Astrocyte (in vitro differentiated cells and primary cell): Measurements from ENCODE around the gene NF2. TPM values are rescaled to one million over a fixed set of nuclear protein-coding genes. Genes with fewer than 3 reads are reported as not detected.

Experiments used
- DNase-seq: peaks from one replicate; pipeline ENCODE4 v3.0.0-alpha.2; 2010; ENCODE audit warnings: low read depth
- FAIRE-seq: peaks from 2 replicates; lab custom pipeline; 2011; peaks lifted over from hg19 to GRCh38; lab: Jason Lieb, UNC
- H2AFZ ChIP-seq: 2 replicates; pipeline ENCODE4 v1.6.0; 2012; ENCODE audit warnings: low read depth, low read length, inconsistent platforms
- H3K27ac ChIP-seq: 2 replicates; pipeline ENCODE4 v1.5.1; 2011; ENCODE audit warnings: low read depth, low read length, inconsistent platforms
- H3K27me3 ChIP-seq: 2 replicates; pipeline ENCODE4 v1.6.0; 2011; ENCODE audit warnings: low read length, inconsistent platforms; ENCODE audit not compliant: insufficient read depth
- H3K36me3 ChIP-seq: 2 replicates; pipeline ENCODE4 v1.5.1; 2011; ENCODE audit warnings: low read length, inconsistent platforms; ENCODE audit not compliant: insufficient read depth
- H3K4me1 ChIP-seq: 2 replicates; pipeline ENCODE4 v1.5.1; 2011; ENCODE audit warnings: low read length, inconsistent platforms; ENCODE audit not compliant: insufficient read depth
- H3K4me2 ChIP-seq: 2 replicates; pipeline ENCODE4 v1.6.0; 2012; ENCODE audit warnings: low read length, inconsistent platforms
- H3K4me3 ChIP-seq: 2 replicates; pipeline ENCODE4 v1.5.1; 2011; ENCODE audit warnings: low read depth, mild to moderate bottlenecking, low read length, inconsistent platforms; ENCODE audit not compliant: insufficient read depth
- H3K79me2 ChIP-seq: 2 replicates; pipeline ENCODE4 v1.6.0; 2012; ENCODE audit warnings: mild to moderate bottlenecking, low read length, inconsistent platforms; ENCODE audit not compliant: insufficient read depth
- H3K9ac ChIP-seq: 2 replicates; pipeline ENCODE4 v1.6.0; 2012; ENCODE audit warnings: mild to moderate bottlenecking, low read length, inconsistent platforms
- H3K9me3 ChIP-seq: 2 replicates; pipeline ENCODE4 v1.5.1; 2012; ENCODE audit warnings: low read depth, mild to moderate bottlenecking, low read length, inconsistent platforms; ENCODE audit not compliant: insufficient read depth
- H4K20me1 ChIP-seq: 2 replicates; pipeline ENCODE4 v1.6.0; 2012; ENCODE audit warnings: low read length, inconsistent platforms; ENCODE audit not compliant: insufficient read depth
- H3K27ac Mint-ChIP-seq: one replicate; pipeline ENCODE4 v1.8.0; 2021; ENCODE audit warnings: mild to moderate bottlenecking, mixed read lengths; ENCODE audit not compliant: unreplicated experiment
- H3K27me3 Mint-ChIP-seq: one replicate; pipeline ENCODE4 v1.8.0; 2021; ENCODE audit warnings: low read depth, mixed read lengths; ENCODE audit not compliant: unreplicated experiment
- H3K36me3 Mint-ChIP-seq: one replicate; pipeline ENCODE4 v1.8.0; 2021; ENCODE audit warnings: low read depth, mixed read lengths; ENCODE audit not compliant: unreplicated experiment
- H3K4me1 Mint-ChIP-seq: one replicate; pipeline ENCODE4 v1.8.0; 2021; ENCODE audit warnings: low read depth, mixed read lengths; ENCODE audit not compliant: unreplicated experiment
- H3K4me3 Mint-ChIP-seq: one replicate; pipeline ENCODE4 v1.8.0; 2021; ENCODE audit warnings: mild to moderate bottlenecking, moderate library complexity, mixed read lengths; ENCODE audit not compliant: unreplicated experiment
- H3K9me3 Mint-ChIP-seq: one replicate; pipeline ENCODE4 v1.8.0; 2021; ENCODE audit warnings: mild to moderate bottlenecking, mixed read lengths; ENCODE audit not compliant: unreplicated experiment
- EZH2 ChIP-seq: IDR thresholded peaks from 2 replicates; pipeline ENCODE4 v1.6.1; 2012; ENCODE audit warnings: mild to moderate bottlenecking, low read length, inconsistent platforms; ENCODE audit not compliant: insufficient read depth
- total RNA-seq: library from RNA; stranded (reverse); gene quantifications from 2 replicates; pipeline ENCODE4 v1.2.1, GENCODE V29; 2021
- TF ChIP-seq, protein P1 (sequence below): IDR thresholded peaks from 2 replicates; pipeline ENCODE4 v1.5.1; 2011; ENCODE audit warnings: low read depth, mild to moderate bottlenecking, inconsistent platforms, low read length, moderate library complexity; ENCODE audit not compliant: insufficient read depth

NF2 gene
- total RNA-seq, 1 donor from 2014 or later = 93.4 TPM

GRCh38 chr22:29635734-29636357, 32.4 kb downstream of the NF2 start:
- H3K4me1 ChIP-seq = peaks cover 40% of the 10 kb centered on the region
- H3K27me3 ChIP-seq = no peaks in the 10 kb centered on the region
- no peak overlapping the region for H3K27ac Mint-ChIP-seq
- H3K79me2 ChIP-seq = peaks cover 85% of the 10 kb centered on the region
- FAIRE-seq (no peak), DNase-seq (peak; percentile 56)
- H3K27ac ChIP-seq = no peak overlapping the region
- H3K4me3 Mint-ChIP-seq = no peak overlapping the region
- TF ChIP-seq, protein P1, sequence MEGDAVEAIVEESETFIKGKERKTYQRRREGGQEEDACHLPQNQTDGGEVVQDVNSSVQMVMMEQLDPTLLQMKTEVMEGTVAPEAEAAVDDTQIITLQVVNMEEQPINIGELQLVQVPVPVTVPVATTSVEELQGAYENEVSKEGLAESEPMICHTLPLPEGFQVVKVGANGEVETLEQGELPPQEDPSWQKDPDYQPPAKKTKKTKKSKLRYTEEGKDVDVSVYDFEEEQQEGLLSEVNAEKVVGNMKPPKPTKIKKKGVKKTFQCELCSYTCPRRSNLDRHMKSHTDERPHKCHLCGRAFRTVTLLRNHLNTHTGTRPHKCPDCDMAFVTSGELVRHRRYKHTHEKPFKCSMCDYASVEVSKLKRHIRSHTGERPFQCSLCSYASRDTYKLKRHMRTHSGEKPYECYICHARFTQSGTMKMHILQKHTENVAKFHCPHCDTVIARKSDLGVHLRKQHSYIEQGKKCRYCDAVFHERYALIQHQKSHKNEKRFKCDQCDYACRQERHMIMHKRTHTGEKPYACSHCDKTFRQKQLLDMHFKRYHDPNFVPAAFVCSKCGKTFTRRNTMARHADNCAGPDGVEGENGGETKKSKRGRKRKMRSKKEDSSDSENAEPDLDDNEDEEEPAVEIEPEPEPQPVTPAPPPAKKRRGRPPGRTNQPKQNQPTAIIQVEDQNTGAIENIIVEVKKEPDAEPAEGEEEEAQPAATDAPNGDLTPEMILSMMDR = peak; percentile 76
- no peak for TF ChIP-seq EZH2
- H3K4me3 ChIP-seq = no peak overlapping the region
- H3K9ac ChIP-seq = no peak overlapping the region
- H3K4me2 ChIP-seq = no peak overlapping the region
- peaks cover 11% of the 10 kb centered on the region for H3K4me1 Mint-ChIP-seq
- no peaks in the 10 kb centered on the region for H3K9me3 ChIP-seq
- H4K20me1 ChIP-seq = no peaks in the 10 kb centered on the region
- peaks cover 12% of the 10 kb centered on the region for H3K36me3 Mint-ChIP-seq
- no peaks in the 10 kb centered on the region for H3K9me3 Mint-ChIP-seq
- H2AFZ ChIP-seq = no peak overlapping the region
- H3K27me3 Mint-ChIP-seq = no peaks in the 10 kb centered on the region
- peaks cover 14% of the 10 kb centered on the region for H3K36me3 ChIP-seq

GRCh38 chr22:29636751-29637150, 33.3 kb downstream of the NF2 start:
- peak overlapping the region; percentile 3 for H3K9ac ChIP-seq
- H3K4me3 ChIP-seq = no peak overlapping the region
- DNase-seq = peak; percentile 39
- no peaks in the 10 kb centered on the region for H3K9me3 Mint-ChIP-seq
- H3K36me3 ChIP-seq = peaks cover 22% of the 10 kb centered on the region
- peaks cover 36% of the 10 kb centered on the region for H3K4me1 ChIP-seq
- no peaks in the 10 kb centered on the region for H4K20me1 ChIP-seq
- H3K27ac Mint-ChIP-seq = no peak overlapping the region
- peaks cover 84% of the 10 kb centered on the region for H3K79me2 ChIP-seq
- TF ChIP-seq, protein P1 = no peak
- no peak for TF ChIP-seq EZH2
- H3K36me3 Mint-ChIP-seq = peaks cover 15% of the 10 kb centered on the region
- no peak overlapping the region for H3K4me3 Mint-ChIP-seq
- no peaks in the 10 kb centered on the region for H3K27me3 ChIP-seq
- peak overlapping the region; percentile 3 for H3K4me2 ChIP-seq
- no peak for FAIRE-seq
- no peak overlapping the region for H2AFZ ChIP-seq
- H3K4me1 Mint-ChIP-seq = peaks cover 11% of the 10 kb centered on the region
- H3K9me3 ChIP-seq = no peaks in the 10 kb centered on the region
- no peaks in the 10 kb centered on the region for H3K27me3 Mint-ChIP-seq
- peak overlapping the region; percentile 9 for H3K27ac ChIP-seq

DNA sequence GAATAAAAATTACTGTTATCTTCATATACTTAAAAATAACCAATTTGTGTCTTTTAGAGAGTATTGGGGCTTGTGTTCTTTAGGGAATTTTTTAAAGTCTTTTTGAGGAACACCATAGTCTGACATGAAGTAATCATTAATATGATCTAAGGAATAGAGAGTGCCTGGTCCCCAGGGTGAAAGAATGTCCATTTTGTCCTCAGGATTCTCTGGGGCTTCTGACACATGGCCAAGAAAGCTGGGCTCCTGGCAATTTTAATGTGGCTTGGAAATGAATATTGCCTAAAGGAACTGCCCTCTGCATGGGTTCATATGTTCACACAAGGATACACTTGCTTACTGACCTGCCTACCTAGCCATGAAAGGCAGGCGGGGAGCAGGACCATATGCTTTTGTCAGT, 33.7 kb downstream of the NF2 start:
- no peak for DNase-seq
- no peak overlapping the region for H3K4me3 Mint-ChIP-seq
- H3K4me3 ChIP-seq = no peak overlapping the region

More for the DNA sequence above, 33.7 kb downstream of the NF2 start:
- Histone ChIP-seq H3K9ac (no peak overlapping the region), H3K79me2 (peaks cover 80% of the 10 kb centered on the region), H2AFZ (no peak overlapping the region), H3K9me3 (no peaks in the 10 kb centered on the region), H4K20me1 (no peaks in the 10 kb centered on the region), H3K4me2 (no peak overlapping the region), H3K27ac (peak overlapping the region; percentile 9), H3K4me1 (peaks cover 36% of the 10 kb centered on the region), H3K27me3 (no peaks in the 10 kb centered on the region), H3K36me3 (peaks cover 25% of the 10 kb centered on the region)
- no peaks in the 10 kb centered on the region for H3K9me3 Mint-ChIP-seq
- H3K4me1 Mint-ChIP-seq = peaks cover 11% of the 10 kb centered on the region
- no peaks in the 10 kb centered on the region for H3K27me3 Mint-ChIP-seq
- no peak overlapping the region for H3K27ac Mint-ChIP-seq
- no peak for TF ChIP-seq EZH2
- TF ChIP-seq, protein P1 = no peak
- H3K36me3 Mint-ChIP-seq = peaks cover 19% of the 10 kb centered on the region
- FAIRE-seq = no peak
